ENCODE measurements around the gene AKAP9. TPM values are rescaled to one million over a fixed set of nuclear protein-coding genes. Genes with fewer than 3 reads are reported as not detected.
"Not testable (repeated sequence)": the region's sequence is repeated elsewhere in the genome, so short reads cannot be mapped to it uniquely, and the experiment has no call there.

AKAP9 gene
- total and polyA plus RNA-seq, 4 donors = 11.4 to 203 (median 40.0) TPM

GRCh38 chr7:91947948-91948347, 7.3 kb downstream of the AKAP9 start:
- Histone ChIP-seq H3K36me3 (ENCODE audit: control insufficient read depth in 4 of 4, insufficient read depth in 4 of 4, low read length in 4 of 4) (peaks cover 0 to 7% (median 0%) of the 10 kb centered on the region in 4 donors), H3K9ac (ENCODE audit: insufficient read depth in 1 of 2, low read length in 2 of 2) (no peak overlapping the region), H3K9me3 (ENCODE audit: control insufficient read depth in 4 of 4, insufficient read depth in 3 of 4, low read length in 3 of 4) (no peaks in the 10 kb centered on the region), H3K27me3 (ENCODE audit: control insufficient read depth in 3 of 3, insufficient read depth in 3 of 3, low read length in 2 of 3) (no peaks in the 10 kb centered on the region), H3K4me1 (ENCODE audit: control insufficient read depth in 5 of 5, insufficient read depth in 5 of 5, low read length in 5 of 5) (peaks cover 0 to 4% (median 0%) of the 10 kb centered on the region in 5 donors), H3K27ac (ENCODE audit: low read depth in 1 of 2, low read length in 1 of 2) (no peak overlapping the region), H3K4me3 (no peak overlapping the region)
- no peak for ATAC-seq (ENCODE audit: insufficient read depth, low FRiP score)
- WGBS, 2 donors = 97 to 98% methylated on average over 1 of the region's 1 CpG
- no peak for TF ChIP-seq CTCF (IDR thresholded peaks at IDR 0.05; ENCODE audit: control extremely low read depth, extremely low read depth)
- no peak for DNase-seq

DNA sequence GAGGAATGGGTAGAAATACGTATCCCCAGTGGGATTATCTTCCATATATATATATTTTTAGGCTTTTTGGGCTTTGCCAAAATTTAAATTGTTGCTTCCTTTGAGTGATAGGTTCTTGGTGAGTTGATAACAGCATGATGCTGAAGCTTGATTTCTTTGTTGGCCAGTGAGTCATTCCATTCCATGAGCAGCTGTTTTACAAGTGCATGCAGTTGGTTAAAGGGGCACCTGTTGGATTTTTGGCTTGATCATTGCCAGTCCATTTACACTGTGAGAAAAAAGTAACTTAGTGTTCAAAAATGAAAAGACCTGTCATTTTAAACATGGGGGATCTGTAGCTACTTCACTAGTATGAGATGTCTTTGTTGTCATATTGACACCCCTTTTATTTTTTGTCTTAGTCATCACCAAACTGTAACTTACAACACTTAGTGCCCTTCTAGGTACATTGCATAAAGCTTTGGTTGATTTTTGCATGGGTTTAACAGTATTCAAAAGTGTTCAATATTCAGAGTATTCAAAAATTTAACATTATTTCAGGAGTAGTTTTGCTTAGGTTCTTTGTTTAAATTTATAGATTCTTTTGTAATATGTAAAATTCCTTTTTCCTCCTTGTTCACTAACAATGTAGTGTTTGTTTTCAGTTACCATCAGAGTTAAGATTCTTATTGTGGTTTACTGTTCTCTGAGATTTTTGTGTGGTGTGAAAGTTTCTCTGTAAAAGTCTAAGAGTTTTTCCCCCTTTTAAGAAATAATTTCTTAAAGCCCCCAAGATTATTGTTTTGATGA, 8.8 kb downstream of the AKAP9 start:
- no peak for ATAC-seq (ENCODE audit: insufficient read depth, low FRiP score)
- WGBS, 2 donors = 91 to 100% methylated on average over 1 of the region's 1 CpG
- Histone ChIP-seq H3K9ac (ENCODE audit: insufficient read depth in 1 of 2, low read length in 2 of 2) (no peak overlapping the region), H3K4me1 (ENCODE audit: control insufficient read depth in 5 of 5, insufficient read depth in 5 of 5, low read length in 5 of 5) (peaks cover 0 to 4% (median 0%) of the 10 kb centered on the region in 5 donors), H3K27me3 (ENCODE audit: control insufficient read depth in 3 of 3, insufficient read depth in 3 of 3, low read length in 2 of 3) (no peaks in the 10 kb centered on the region), H3K36me3 (ENCODE audit: control insufficient read depth in 4 of 4, insufficient read depth in 4 of 4, low read length in 4 of 4) (peaks cover 0 to 7% (median 0%) of the 10 kb centered on the region in 4 donors), H3K27ac (ENCODE audit: low read depth in 1 of 2, low read length in 1 of 2) (no peak overlapping the region), H3K4me3 (no peak overlapping the region), H3K9me3 (ENCODE audit: control insufficient read depth in 4 of 4, insufficient read depth in 3 of 4, low read length in 3 of 4) (no peaks in the 10 kb centered on the region)
- TF ChIP-seq CTCF (IDR thresholded peaks at IDR 0.05; ENCODE audit: control extremely low read depth, extremely low read depth) = no peak
- no peak for DNase-seq

GRCh38 chr7:91953618-91954017, 13.0 kb downstream of the AKAP9 start:
- no peak for ATAC-seq (ENCODE audit: insufficient read depth, low FRiP score)

GRCh38 chr7:91956464-91956863, 15.8 kb downstream of the AKAP9 start:
- H3K4me3 ChIP-seq; H3K36me3 ChIP-seq (ENCODE audit: control insufficient read depth in 4 of 4, insufficient read depth in 4 of 4, low read length in 4 of 4); H3K27ac ChIP-seq (ENCODE audit: low read depth in 1 of 2, low read length in 1 of 2); H3K9ac ChIP-seq (ENCODE audit: insufficient read depth in 1 of 2, low read length in 2 of 2); ATAC-seq (ENCODE audit: insufficient read depth, low FRiP score); H3K4me1 ChIP-seq (ENCODE audit: control insufficient read depth in 5 of 5, insufficient read depth in 5 of 5, low read length in 5 of 5); H3K9me3 ChIP-seq (ENCODE audit: control insufficient read depth in 4 of 4, insufficient read depth in 3 of 4, low read length in 3 of 4); H3K27me3 ChIP-seq (ENCODE audit: control insufficient read depth in 3 of 3, insufficient read depth in 3 of 3, low read length in 2 of 3); DNase-seq: not testable (repeated sequence)
- 94 to 96% methylated on average over 2 of the region's 2 CpGs for WGBS, 2 donors

More at GRCh38 chr7:91953618-91954017, 13.0 kb downstream of the AKAP9 start:
- TF ChIP-seq CTCF (IDR thresholded peaks at IDR 0.05; ENCODE audit: control extremely low read depth, extremely low read depth) = no peak
- Histone ChIP-seq H3K9ac (ENCODE audit: insufficient read depth in 1 of 2, low read length in 2 of 2) (no peak overlapping the region), H3K4me1 (ENCODE audit: control insufficient read depth in 5 of 5, insufficient read depth in 5 of 5, low read length in 5 of 5) (peaks cover 0 to 7% (median 0%) of the 10 kb centered on the region in 5 donors), H3K27ac (ENCODE audit: low read depth in 1 of 2, low read length in 1 of 2) (no peak overlapping the region), H3K27me3 (ENCODE audit: control insufficient read depth in 3 of 3, insufficient read depth in 3 of 3, low read length in 2 of 3) (no peaks in the 10 kb centered on the region), H3K9me3 (ENCODE audit: control insufficient read depth in 4 of 4, insufficient read depth in 3 of 4, low read length in 3 of 4) (no peaks in the 10 kb centered on the region), H3K36me3 (ENCODE audit: control insufficient read depth in 4 of 4, insufficient read depth in 4 of 4, low read length in 4 of 4) (no peaks in the 10 kb centered on the region), H3K4me3 (no peak overlapping the region)
- WGBS, 2 donors = 91 to 93% methylated on average over 3 of the region's 3 CpGs
- no peak for DNase-seq
